Measurements from ENCODE around the gene ZNF79.

DNA sequence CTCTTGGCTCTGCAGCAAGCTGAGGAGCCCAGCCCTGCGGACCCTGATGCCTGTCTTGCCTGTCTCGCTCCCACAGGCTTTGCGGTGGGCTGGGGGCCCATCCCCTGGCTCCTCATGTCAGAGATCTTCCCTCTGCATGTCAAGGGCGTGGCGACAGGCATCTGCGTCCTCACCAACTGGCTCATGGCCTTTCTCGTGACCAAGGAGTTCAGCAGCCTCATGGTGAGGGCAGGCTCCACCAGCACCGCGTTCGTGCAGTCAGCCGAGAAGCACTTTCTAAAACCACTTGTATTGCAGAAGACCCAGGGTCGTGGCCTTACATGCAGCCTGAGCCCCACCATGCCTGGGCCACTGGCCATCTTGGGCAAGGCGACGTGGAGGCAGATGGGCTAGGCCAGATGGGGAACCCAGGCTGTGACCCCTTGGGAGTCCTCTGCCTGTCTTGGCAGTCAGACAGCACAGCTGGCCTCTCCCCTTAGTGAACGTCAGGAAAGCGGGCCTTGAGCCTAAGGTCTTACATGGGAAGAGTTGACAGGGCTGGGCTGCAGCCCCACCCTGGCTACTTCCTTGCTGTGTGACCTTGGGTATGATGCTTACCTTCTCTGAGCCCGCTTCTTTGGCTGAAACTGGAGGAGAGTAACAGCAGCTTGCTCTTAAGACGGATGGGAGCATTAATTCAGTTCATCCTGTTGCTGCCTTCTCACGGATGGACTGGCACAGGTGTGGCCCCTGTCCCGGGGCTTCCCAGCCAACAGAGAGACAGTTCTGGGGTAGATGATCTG, 18.6 kb upstream of the ZNF79 start:
- TF ChIP-seq, protein P1, sequence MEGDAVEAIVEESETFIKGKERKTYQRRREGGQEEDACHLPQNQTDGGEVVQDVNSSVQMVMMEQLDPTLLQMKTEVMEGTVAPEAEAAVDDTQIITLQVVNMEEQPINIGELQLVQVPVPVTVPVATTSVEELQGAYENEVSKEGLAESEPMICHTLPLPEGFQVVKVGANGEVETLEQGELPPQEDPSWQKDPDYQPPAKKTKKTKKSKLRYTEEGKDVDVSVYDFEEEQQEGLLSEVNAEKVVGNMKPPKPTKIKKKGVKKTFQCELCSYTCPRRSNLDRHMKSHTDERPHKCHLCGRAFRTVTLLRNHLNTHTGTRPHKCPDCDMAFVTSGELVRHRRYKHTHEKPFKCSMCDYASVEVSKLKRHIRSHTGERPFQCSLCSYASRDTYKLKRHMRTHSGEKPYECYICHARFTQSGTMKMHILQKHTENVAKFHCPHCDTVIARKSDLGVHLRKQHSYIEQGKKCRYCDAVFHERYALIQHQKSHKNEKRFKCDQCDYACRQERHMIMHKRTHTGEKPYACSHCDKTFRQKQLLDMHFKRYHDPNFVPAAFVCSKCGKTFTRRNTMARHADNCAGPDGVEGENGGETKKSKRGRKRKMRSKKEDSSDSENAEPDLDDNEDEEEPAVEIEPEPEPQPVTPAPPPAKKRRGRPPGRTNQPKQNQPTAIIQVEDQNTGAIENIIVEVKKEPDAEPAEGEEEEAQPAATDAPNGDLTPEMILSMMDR (IDR thresholded peaks at IDR 0.05; ENCODE audit: control extremely low read depth in 1 of 3, insufficient read depth in 1 of 3, low read depth in 1 of 3, low read length in 3 of 3): no peak
- TF ChIP-seq POLR2A (IDR thresholded peaks at IDR 0.05; ENCODE audit: control extremely low read depth in 1 of 2, low read depth in 2 of 2, low read length in 2 of 2): no peak
- no peak for TF ChIP-seq EZH2 (IDR thresholded peaks at IDR 0.05; ENCODE audit: low read depth, low read length, severe bottlenecking)
- no peak for TF ChIP-seq EP300 (IDR thresholded peaks at IDR 0.05; ENCODE audit: borderline replicate concordance in 1 of 2, low read depth in 2 of 2, low read length in 2 of 2)
- TF ChIP-seq TCF12 (IDR thresholded peaks at IDR 0.05; ENCODE audit: low read depth, low read length): no peak
- TF ChIP-seq SP1 (IDR thresholded peaks at IDR 0.05; ENCODE audit: low read depth, low read length): no peak
- TF ChIP-seq ASH2L (IDR thresholded peaks at IDR 0.05; ENCODE audit: low read length): no peak

Measured in H1 (cell line).